Measurements from ENCODE around the gene DRAP1. TPM values are rescaled to one million over a fixed set of nuclear protein-coding genes. Genes with fewer than 3 reads are reported as not detected.
A peak's percentile ranks its signal among the peaks of the same experiment; 100 is the strongest.

The DRAP1 gene, protein sequence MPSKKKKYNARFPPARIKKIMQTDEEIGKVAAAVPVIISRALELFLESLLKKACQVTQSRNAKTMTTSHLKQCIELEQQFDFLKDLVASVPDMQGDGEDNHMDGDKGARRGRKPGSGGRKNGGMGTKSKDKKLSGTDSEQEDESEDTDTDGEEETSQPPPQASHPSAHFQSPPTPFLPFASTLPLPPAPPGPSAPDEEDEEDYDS
- 106 and 107 TPM in 2 replicates for total RNA-seq
- long read RNA-seq = 0 reads

- Mint-ChIP-seq H3K4me3 (ENCODE audit: unreplicated experiment) (peak within 1 kb of the TSS; percentile 88), H3K9me3 (ENCODE audit: unreplicated experiment) (no peaks in the 10 kb centered on the region), H3K36me3 (ENCODE audit: unreplicated experiment) (peaks cover 23% of the 10 kb centered on the region)
Observed at GRCh38 chr11:65919141-65919572, at the start of gene DRAP1. TSS of gene DRAP1 (plus strand) at chr11:65919426. CDS start at chr11:65919502, 76 bp downstream.

DNA sequence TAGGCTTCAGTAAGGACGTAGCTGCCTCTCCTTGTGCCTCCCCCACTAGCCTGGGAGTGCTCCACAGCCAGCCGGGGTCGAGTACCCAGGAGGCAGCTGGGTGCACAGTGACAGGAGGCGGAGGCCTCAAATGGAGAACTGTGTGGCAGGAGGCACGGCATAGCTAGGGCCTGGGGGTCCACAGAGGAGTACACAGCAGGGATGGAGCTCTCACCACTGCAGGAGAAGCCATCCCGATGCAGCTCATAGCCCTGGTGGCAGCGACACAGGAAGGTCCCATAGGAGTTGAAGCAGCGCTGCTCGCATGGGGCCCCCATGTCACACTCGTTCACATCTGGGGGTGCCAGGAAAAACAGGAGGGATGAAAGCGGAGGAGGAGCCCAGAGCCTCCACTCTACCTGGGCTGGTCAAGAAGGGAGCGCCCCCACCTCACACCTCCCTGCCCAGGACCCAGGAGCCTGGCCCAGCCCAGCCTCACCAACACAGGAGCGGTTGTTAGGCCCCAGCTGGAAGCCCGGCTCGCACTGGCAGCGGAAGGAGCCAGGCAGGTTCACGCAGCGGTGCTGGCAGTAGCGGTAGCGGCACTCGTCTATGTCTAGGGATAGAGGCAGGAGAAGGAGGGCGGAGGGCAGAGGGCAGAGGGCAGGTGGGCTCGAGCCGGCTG is 49.5 kb upstream of the DRAP1 start:
- peaks cover 8% of the 10 kb centered on the region for H3K36me3 Mint-ChIP-seq (ENCODE audit: unreplicated experiment)
- peak overlapping the region; percentile 29 for H3K4me3 Mint-ChIP-seq (ENCODE audit: unreplicated experiment)
- H3K4me1 Mint-ChIP-seq (ENCODE audit: unreplicated experiment) = peaks cover 40% of the 10 kb centered on the region
- no peaks in the 10 kb centered on the region for H3K27me3 Mint-ChIP-seq (ENCODE audit: unreplicated experiment)
- H3K9me3 Mint-ChIP-seq (ENCODE audit: unreplicated experiment) = no peaks in the 10 kb centered on the region
- peak overlapping the region; percentile 86 for H3K27ac Mint-ChIP-seq (ENCODE audit: unreplicated experiment)
- TF ChIP-seq CTCF (IDR thresholded peaks at IDR 0.05) = no peak
- no peak for DNase-seq (ENCODE audit: extremely low spot score, unreplicated experiment)

More at GRCh38 chr11:65919141-65919572, at the start of gene DRAP1:
- peaks cover 42% of the 10 kb centered on the region for H3K4me1 Mint-ChIP-seq (ENCODE audit: unreplicated experiment)
- no peaks in the 10 kb centered on the region for H3K27me3 Mint-ChIP-seq (ENCODE audit: unreplicated experiment)
- peak within 1 kb of the TSS; percentile 98 for H3K27ac Mint-ChIP-seq (ENCODE audit: unreplicated experiment)
- no peak for TF ChIP-seq CTCF (IDR thresholded peaks at IDR 0.05)
- DNase-seq (ENCODE audit: extremely low spot score, unreplicated experiment) = peak; percentile 99

- Mint-ChIP-seq H3K4me3 (ENCODE audit: unreplicated experiment) (no peak overlapping the region), H3K36me3 (ENCODE audit: unreplicated experiment) (peaks cover 5% of the 10 kb centered on the region), H3K27ac (ENCODE audit: unreplicated experiment) (peak overlapping the region; percentile 86), H3K4me1 (ENCODE audit: unreplicated experiment) (peaks cover 40% of the 10 kb centered on the region), H3K9me3 (ENCODE audit: unreplicated experiment) (no peaks in the 10 kb centered on the region), H3K27me3 (ENCODE audit: unreplicated experiment) (no peaks in the 10 kb centered on the region)
- no peak for TF ChIP-seq CTCF (IDR thresholded peaks at IDR 0.05)
- DNase-seq (ENCODE audit: extremely low spot score, unreplicated experiment) = no peak
Observed at GRCh38 chr11:65870307-65870658, 48.9 kb upstream of the DRAP1 start.

- Mint-ChIP-seq H3K27ac (ENCODE audit: unreplicated experiment) (peak overlapping the region; percentile 86), H3K9me3 (ENCODE audit: unreplicated experiment) (no peaks in the 10 kb centered on the region), H3K27me3 (ENCODE audit: unreplicated experiment) (no peaks in the 10 kb centered on the region), H3K4me1 (ENCODE audit: unreplicated experiment) (peaks cover 40% of the 10 kb centered on the region), H3K36me3 (ENCODE audit: unreplicated experiment) (peaks cover 4% of the 10 kb centered on the region), H3K4me3 (ENCODE audit: unreplicated experiment) (peak overlapping the region; percentile 71)
- no peak for DNase-seq (ENCODE audit: extremely low spot score, unreplicated experiment)
- TF ChIP-seq CTCF (IDR thresholded peaks at IDR 0.05) = no peak
Observed at GRCh38 chr11:65870706-65871681, 48.2 kb upstream of the DRAP1 start.

All from osteocyte (in vitro differentiated cells).